SK-N-SH (cell line): ENCODE measurements around the gene TUBA4A. TPM values are rescaled to one million over a fixed set of nuclear protein-coding genes. Genes with fewer than 3 reads are reported as not detected.
A peak's percentile ranks its signal among the peaks of the same experiment; 100 is the strongest.

Source experiments
- CTCF ChIA-PET: fragments of 300-600, 350-600 bp; formaldehyde crosslinking; extraction: SDS; loops from one replicate; lab custom pipeline; 2021; lab: Yijun Ruan, JAX
- POLR2A ChIA-PET: fragments of 350-600 bp; sonication (Branson Sonifier 250); formaldehyde crosslinking; extraction: SDS; loops from one replicate; lab custom pipeline; 2020; ENCODE audit warnings: antibody characterized with exemption, inconsistent platforms; lab: Yijun Ruan, JAX
- DNase-seq: peaks from one replicate; pipeline ENCODE4 v3.0.0; 2012
- H2AFZ ChIP-seq: fragments of 200-600 bp; sonication (generic); 2 replicates; pipeline ENCODE4 v1.8.1; 2016; ENCODE audit warnings: antibody characterized with exemption, mild to moderate bottlenecking, low read depth
- H3F3A ChIP-seq: fragments of 200-600 bp; sonication (generic); replicated peaks from 2 replicates; pipeline ENCODE3; 2016; ENCODE audit warnings: antibody characterized with exemption, mild to moderate bottlenecking; ENCODE audit not compliant: insufficient read depth
- H3K27ac ChIP-seq, 2 experiments: fragments of 200-500 bp in 1 of 2; fragments of 200-600 bp in 1 of 2; sonication (Bioruptor generic) in 1 of 2; sonication (generic), shearing (Covaris generic) in 1 of 2; 2 replicates each; pipeline versions ENCODE4 v1.5.1 to v1.6.1; 2014 to 2016; ENCODE audit warnings: low read depth in 2 of 2, inconsistent platforms in 1 of 2, low read length in 1 of 2, mild to moderate bottlenecking in 1 of 2, mixed read lengths in 1 of 2
- H3K27me3 ChIP-seq: fragments of 200-600 bp; sonication (generic), shearing (Covaris generic); 2 replicates; pipeline ENCODE4 v1.6.1; 2016; ENCODE audit warnings: mixed run types; ENCODE audit not compliant: insufficient read depth
- H3K36me3 ChIP-seq, 2 experiments: fragments of 200-500 bp in 1 of 2; fragments of 200-600 bp in 1 of 2; sonication (Bioruptor generic) in 1 of 2; sonication (generic) in 1 of 2; replicated peaks in 1 of 2; 2 replicates each; pipeline versions ENCODE3 to v1.5.1; 2014 to 2016; ENCODE audit warnings: low read length in 1 of 2, mild to moderate bottlenecking in 1 of 2; ENCODE audit not compliant: insufficient read depth in 2 of 2, control insufficient read depth in 1 of 2
- H3K4me1 ChIP-seq, 2 experiments: fragments of 200-500 bp in 1 of 2; fragments of 200-600 bp in 1 of 2; sonication (Bioruptor generic) in 1 of 2; sonication (generic), shearing (Covaris generic) in 1 of 2; 2 replicates each; pipeline versions ENCODE4 v1.5.1 to v1.6.1; 2014 to 2016; ENCODE audit warnings: low read depth in 1 of 2, low read length in 1 of 2, mixed run types in 1 of 2; ENCODE audit not compliant: insufficient read depth in 2 of 2, control insufficient read depth in 1 of 2
- H3K4me2 ChIP-seq: fragments of 200-600 bp; sonication (generic), shearing (Covaris generic); 2 replicates; pipeline ENCODE4 v1.6.1; 2017; ENCODE audit warnings: mixed run types
- H3K4me3 ChIP-seq, 2 experiments: fragments of 200-500 bp in 1 of 2; fragments of 200-600 bp in 1 of 2; sonication (Bioruptor generic) in 1 of 2; sonication (generic), shearing (Covaris generic) in 1 of 2; 2 replicates each; pipeline versions ENCODE4 v1.5.1 to v1.8.1; 2014 to 2016; ENCODE audit warnings: low read depth in 2 of 2, inconsistent platforms in 1 of 2, low read length in 1 of 2, mild to moderate bottlenecking in 1 of 2, mixed read lengths in 1 of 2, moderate library complexity in 1 of 2
- H3K79me2 ChIP-seq: fragments of 200-600 bp; sonication (generic); 2 replicates; pipeline ENCODE4 v1.8.1; 2017; ENCODE audit warnings: mild to moderate bottlenecking; ENCODE audit not compliant: insufficient read depth
- H3K9ac ChIP-seq: fragments of 200-600 bp; sonication (generic); 2 replicates; pipeline ENCODE4 v1.6.1; 2017; ENCODE audit warnings: mixed run types
- H3K9me2 ChIP-seq: fragments of 200-600 bp; sonication (generic); 2 replicates; pipeline ENCODE4 v1.6.1; 2017; ENCODE audit warnings: mixed run types
- H3K9me3 ChIP-seq: fragments of 200-600 bp; sonication (generic); 2 replicates; pipeline ENCODE4 v1.6.1; 2017; ENCODE audit warnings: mixed run types, mild to moderate bottlenecking, moderate library complexity
- H4K20me1 ChIP-seq: fragments of 200-600 bp; sonication (generic); 2 replicates; pipeline ENCODE4 v1.6.1; 2017; ENCODE audit warnings: mild to moderate bottlenecking, mixed run types; ENCODE audit not compliant: insufficient read depth
- CHD2 ChIP-seq: fragments of 150-350 bp; IDR thresholded peaks from 2 replicates; pipeline ENCODE4 v1.6.1; 2018; ENCODE audit warnings: low read length; ENCODE audit not compliant: partially characterized antibody
- EZH2phosphoT487 ChIP-seq: fragments of 200-600 bp; sonication (generic); IDR thresholded peaks from 2 replicates; pipeline ENCODE4 v1.6.1; 2017; ENCODE audit warnings: low read depth, mixed run types, mild to moderate bottlenecking, antibody characterized with exemption, moderate library complexity, borderline replicate concordance
- GABPA ChIP-seq: IDR thresholded peaks from 2 replicates; pipeline ENCODE4 v1.4.0; 2012; ENCODE audit warnings: low read depth, mild to moderate bottlenecking
- MXI1 ChIP-seq: IDR thresholded peaks from 2 replicates; pipeline ENCODE4 v1.6.1; 2012; ENCODE audit warnings: mild to moderate bottlenecking, low read depth, low read length, improper control_type of control experiment
- RAD21 ChIP-seq: IDR thresholded peaks from 2 replicates; pipeline ENCODE4 v1.6.1; 2012; ENCODE audit warnings: mild to moderate bottlenecking, low read length
- SMC3 ChIP-seq: IDR thresholded peaks from 2 replicates; pipeline ENCODE4 v1.6.1; 2012; ENCODE audit warnings: low read depth, low read length, improper control_type of control experiment
- TAF1 ChIP-seq: IDR thresholded peaks from 2 replicates; pipeline ENCODE4 v1.6.1; 2012; ENCODE audit warnings: low read depth, mild to moderate bottlenecking, low read length, moderate library complexity, borderline replicate concordance
- WGBS: methylation state at CpG from one replicate; pipeline ENCODE4 v1.1.6; 2017; ENCODE audit warnings: low lambda C conversion rate; 5-methylcytosine and 5-hydroxymethylcytosine counted together
- polyA plus RNA-seq, 3 experiments: library from polyadenylated mRNA; depleted of rRNA; stranded (reverse); fragments of >200 nt; gene quantifications; 2 replicates each; pipeline ENCODE4 v1.2.3, GENCODE V29; 2012
- TF ChIP-seq, protein P1 (sequence below): fragments of 200-600 bp; sonication (generic); IDR thresholded peaks from 2 replicates; pipeline ENCODE4 v1.6.1; 2017; ENCODE audit warnings: antibody characterized with exemption, mild to moderate bottlenecking, moderate library complexity
- TF ChIP-seq, protein P2 (sequence below): IDR thresholded peaks from 2 replicates; pipeline ENCODE4 v1.6.1; 2012; ENCODE audit warnings: mild to moderate bottlenecking, low read depth, low read length, moderate library complexity
- TF ChIP-seq, protein P3 (sequence below): IDR thresholded peaks from 2 replicates; pipeline ENCODE4 v1.4.0; 2012; ENCODE audit warnings: low read depth, borderline replicate concordance

Gene TUBA4A
- polyA plus RNA-seq, 1 of the 3 experiments (the other 2 are of a cell fraction), result 6.2 TPM

DNA sequence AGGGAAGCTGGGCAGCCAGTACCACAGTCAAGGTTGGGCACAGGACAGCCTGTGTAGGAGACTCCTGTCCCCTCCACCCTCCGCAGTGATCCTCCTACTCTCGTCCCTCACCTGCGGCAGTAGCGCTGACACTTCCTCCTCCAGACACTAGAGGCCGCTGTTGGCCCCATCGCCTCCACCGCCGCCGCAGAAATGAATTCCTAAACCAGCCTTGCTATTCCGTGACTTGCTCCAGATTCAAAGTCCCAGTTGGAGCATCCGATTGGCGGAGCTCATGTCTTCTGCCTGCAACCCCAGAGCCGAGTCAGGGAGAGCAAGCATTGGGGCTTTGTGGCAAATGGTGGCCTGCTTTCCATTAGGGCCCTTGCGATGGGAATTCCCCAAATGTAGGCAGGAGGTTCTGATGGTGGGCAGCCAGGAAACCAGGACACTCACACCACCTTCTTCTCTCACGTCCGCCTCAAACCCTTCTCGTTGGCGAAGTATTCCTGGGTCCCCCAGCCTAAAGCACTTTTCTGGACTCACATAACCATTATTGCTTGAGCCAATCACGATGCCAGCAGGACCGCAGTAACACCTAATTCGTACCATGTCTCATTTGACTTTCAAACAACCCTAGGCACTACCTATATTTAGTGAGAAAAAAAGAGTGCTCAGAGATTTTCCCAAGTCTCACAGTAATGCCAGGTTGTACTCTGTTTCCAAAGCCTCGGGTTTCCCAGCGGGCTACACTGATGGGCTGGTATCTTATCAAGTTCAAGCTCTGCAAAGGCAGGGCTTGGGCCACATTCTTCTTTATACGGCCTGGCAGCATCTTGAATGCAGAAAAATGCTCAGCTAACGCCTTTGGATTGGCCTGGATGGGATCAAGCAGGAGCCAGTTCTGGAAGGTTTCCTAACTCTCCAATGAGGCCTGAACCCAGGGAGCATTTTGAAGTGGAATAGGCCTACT is 24.3 kb upstream of the TUBA4A start:
- Histone ChIP-seq H4K20me1 (no peaks in the 10 kb centered on the region), H3K9ac (peak overlapping the region; percentile 87), H3K4me2 (peak overlapping the region; percentile 95), H3K36me3 (peaks cover 14 to 20% of the 10 kb centered on the region in 2 experiments), H3K9me3 (no peaks in the 10 kb centered on the region), H3K79me2 (peaks cover 9% of the 10 kb centered on the region; the same call in 1 of the 2 replicates), H3K4me3 (peak overlapping the region in 1 of 2 experiments; percentile 21; a peak in 3 of 4 replicates), H3K27ac (peak overlapping the region; percentile 88 to 91; a peak in 3 of 4 replicates), H3K4me1 (peaks cover 24 to 27% of the 10 kb centered on the region in 2 experiments), H3K27me3 (no peaks in the 10 kb centered on the region), H2AFZ (peak overlapping the region; percentile 80; the same call in 1 of the 2 replicates), H3F3A (peaks cover 18% of the 10 kb centered on the region), H3K9me2 (no peaks in the 10 kb centered on the region)
- TF ChIP-seq, protein P1, sequence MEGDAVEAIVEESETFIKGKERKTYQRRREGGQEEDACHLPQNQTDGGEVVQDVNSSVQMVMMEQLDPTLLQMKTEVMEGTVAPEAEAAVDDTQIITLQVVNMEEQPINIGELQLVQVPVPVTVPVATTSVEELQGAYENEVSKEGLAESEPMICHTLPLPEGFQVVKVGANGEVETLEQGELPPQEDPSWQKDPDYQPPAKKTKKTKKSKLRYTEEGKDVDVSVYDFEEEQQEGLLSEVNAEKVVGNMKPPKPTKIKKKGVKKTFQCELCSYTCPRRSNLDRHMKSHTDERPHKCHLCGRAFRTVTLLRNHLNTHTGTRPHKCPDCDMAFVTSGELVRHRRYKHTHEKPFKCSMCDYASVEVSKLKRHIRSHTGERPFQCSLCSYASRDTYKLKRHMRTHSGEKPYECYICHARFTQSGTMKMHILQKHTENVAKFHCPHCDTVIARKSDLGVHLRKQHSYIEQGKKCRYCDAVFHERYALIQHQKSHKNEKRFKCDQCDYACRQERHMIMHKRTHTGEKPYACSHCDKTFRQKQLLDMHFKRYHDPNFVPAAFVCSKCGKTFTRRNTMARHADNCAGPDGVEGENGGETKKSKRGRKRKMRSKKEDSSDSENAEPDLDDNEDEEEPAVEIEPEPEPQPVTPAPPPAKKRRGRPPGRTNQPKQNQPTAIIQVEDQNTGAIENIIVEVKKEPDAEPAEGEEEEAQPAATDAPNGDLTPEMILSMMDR, result peak; percentile 94
- TF ChIP-seq TAF1, result 0 out of 2 replicates have a peak, but pooled peaks have one; percentile 7
- TF ChIP-seq RAD21, result peak; percentile 73
- TF ChIP-seq, protein P2, sequence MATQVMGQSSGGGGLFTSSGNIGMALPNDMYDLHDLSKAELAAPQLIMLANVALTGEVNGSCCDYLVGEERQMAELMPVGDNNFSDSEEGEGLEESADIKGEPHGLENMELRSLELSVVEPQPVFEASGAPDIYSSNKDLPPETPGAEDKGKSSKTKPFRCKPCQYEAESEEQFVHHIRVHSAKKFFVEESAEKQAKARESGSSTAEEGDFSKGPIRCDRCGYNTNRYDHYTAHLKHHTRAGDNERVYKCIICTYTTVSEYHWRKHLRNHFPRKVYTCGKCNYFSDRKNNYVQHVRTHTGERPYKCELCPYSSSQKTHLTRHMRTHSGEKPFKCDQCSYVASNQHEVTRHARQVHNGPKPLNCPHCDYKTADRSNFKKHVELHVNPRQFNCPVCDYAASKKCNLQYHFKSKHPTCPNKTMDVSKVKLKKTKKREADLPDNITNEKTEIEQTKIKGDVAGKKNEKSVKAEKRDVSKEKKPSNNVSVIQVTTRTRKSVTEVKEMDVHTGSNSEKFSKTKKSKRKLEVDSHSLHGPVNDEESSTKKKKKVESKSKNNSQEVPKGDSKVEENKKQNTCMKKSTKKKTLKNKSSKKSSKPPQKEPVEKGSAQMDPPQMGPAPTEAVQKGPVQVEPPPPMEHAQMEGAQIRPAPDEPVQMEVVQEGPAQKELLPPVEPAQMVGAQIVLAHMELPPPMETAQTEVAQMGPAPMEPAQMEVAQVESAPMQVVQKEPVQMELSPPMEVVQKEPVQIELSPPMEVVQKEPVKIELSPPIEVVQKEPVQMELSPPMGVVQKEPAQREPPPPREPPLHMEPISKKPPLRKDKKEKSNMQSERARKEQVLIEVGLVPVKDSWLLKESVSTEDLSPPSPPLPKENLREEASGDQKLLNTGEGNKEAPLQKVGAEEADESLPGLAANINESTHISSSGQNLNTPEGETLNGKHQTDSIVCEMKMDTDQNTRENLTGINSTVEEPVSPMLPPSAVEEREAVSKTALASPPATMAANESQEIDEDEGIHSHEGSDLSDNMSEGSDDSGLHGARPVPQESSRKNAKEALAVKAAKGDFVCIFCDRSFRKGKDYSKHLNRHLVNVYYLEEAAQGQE, result no peak
- TF ChIP-seq MXI1, result peak; percentile 20; the same call in 1 of the 2 replicates
- TF ChIP-seq CHD2, result peak; percentile 19
- TF ChIP-seq SMC3, result peak; percentile 57
- TF ChIP-seq GABPA, result no peak
- no peak for TF ChIP-seq EZH2phosphoT487
- TF ChIP-seq, protein P3, sequence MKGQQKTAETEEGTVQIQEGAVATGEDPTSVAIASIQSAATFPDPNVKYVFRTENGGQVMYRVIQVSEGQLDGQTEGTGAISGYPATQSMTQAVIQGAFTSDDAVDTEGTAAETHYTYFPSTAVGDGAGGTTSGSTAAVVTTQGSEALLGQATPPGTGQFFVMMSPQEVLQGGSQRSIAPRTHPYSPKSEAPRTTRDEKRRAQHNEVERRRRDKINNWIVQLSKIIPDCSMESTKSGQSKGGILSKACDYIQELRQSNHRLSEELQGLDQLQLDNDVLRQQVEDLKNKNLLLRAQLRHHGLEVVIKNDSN, result no peak
- ChIA-PET CTCF (interaction anchor here (0.5 to 15.4 kb wide), 45 partner anchors 9 to 390 kb away, joined by 3 to 312 read pairs (median 5); partner anchors contain the start of genes ABCB6, ANKZF1, CHPF and GLB1L), POLR2A (interaction anchor here (1.0 to 1.6 kb wide), 7 partner anchors 8 to 111 kb away, joined by 3 to 6 read pairs (median 5); partner anchors contain the start of genes ABCB6, CNPPD1, GLB1L and STK16)
- 43% methylated on average over 22 of the region's 25 CpGs for WGBS
- peak; percentile 81 for DNase-seq
